BLaER1 treated with 17β-estradiol and CSF1 and Interleukin-3, amounts not matched to agents 10 nM and 100 nM (cell line): Measurements from ENCODE around the gene STX16.
A peak's percentile ranks its signal among the peaks of the same experiment; 100 is the strongest.

Experiments
- H3K27ac ChIP-seq, 11 experiments: shearing (Covaris generic); formaldehyde crosslinking; 2 replicates each; pipeline ENCODE4 v1.8.1; 2022
- H3K27me3 ChIP-seq, 11 experiments: shearing (Covaris generic); formaldehyde crosslinking; 2 replicates each; pipeline ENCODE4 v1.8.1; 2022
- H3K36me3 ChIP-seq, 11 experiments: shearing (Covaris generic); formaldehyde crosslinking; 2 replicates each; pipeline ENCODE4 v1.8.1; 2022
- H3K4me1 ChIP-seq, 10 experiments: shearing (Covaris generic); formaldehyde crosslinking; 2 replicates each; pipeline ENCODE4 v1.8.1; 2022
- H3K4me2 ChIP-seq, 11 experiments: shearing (Covaris generic); formaldehyde crosslinking; 2 replicates each; pipeline ENCODE4 v1.8.1; 2022
- H3K4me3 ChIP-seq, 10 experiments: shearing (Covaris generic); formaldehyde crosslinking; 2 replicates each; pipeline ENCODE4 v1.8.1; 2022
- H3K9ac ChIP-seq, 11 experiments: shearing (Covaris generic); formaldehyde crosslinking; 2 replicates each; pipeline ENCODE4 v1.8.1; 2022
- H3K9me3 ChIP-seq, 11 experiments: shearing (Covaris generic); formaldehyde crosslinking; replicated peaks in 1 of 11; 2 replicates each; pipeline ENCODE4 v1.8.1; 2022
- H4K20me1 ChIP-seq, 11 experiments: shearing (Covaris generic); formaldehyde crosslinking; 2 replicates each; pipeline ENCODE4 v1.8.1; 2022
- Cebpa-rat ChIP-seq, 11 experiments: shearing (Covaris generic); IDR thresholded peaks; 2 replicates each; pipeline ENCODE4 v1.8.1; 2022

The STX16 gene

DNA sequence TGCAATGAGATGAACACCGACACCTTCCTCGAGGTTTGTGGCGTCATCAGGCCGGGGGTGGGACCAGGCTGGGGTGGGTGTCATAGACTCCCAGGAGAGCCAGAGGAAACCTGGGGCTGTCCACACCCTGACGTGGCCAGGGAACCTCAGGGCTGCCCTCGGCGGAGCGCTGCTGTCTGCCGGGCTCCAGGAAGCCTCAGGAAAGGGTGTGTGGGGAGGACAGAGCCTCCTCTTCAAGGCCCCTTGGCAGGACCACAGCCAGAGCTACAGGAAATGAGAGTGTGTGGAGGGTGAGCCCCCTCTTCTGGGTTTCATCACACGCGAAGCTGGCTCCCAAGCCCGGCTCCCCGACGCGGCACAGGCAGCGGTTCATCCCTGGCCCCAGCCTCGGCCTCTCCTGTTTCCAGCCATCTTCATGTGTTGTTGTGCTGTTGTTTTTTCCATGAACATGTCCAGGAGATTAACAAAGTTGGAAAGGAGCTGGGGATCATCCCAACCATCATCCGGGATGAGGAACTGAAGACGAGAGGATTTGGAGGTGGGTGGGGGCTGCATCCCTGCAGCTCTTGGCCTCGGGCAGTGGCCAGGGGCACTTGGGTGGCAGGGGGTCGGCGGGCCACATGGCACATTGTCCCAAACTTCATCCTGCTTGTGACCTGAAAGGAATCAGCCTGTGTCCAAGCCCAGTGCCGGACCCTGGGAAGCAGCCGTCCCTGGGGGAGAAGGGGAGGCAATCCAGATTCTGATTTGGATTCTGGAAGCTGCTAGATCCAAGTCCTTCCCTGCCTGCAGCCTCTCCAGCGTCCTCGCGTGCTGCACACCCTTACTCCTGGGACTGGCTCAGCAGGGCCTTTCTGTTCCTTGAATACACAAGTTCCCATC is 47.9 kb downstream of the STX16 start:
- peaks cover 14 to 79% (median 49%) of the 10 kb centered on the region in 11 experiments; a peak in 20 of 22 replicates for H3K36me3 ChIP-seq
- H3K9ac ChIP-seq = no peak overlapping the region; a peak in 2 of 22 replicates
- H3K4me2 ChIP-seq = peak overlapping the region in 1 of 11 experiments; percentile 33; a peak in 2 of 22 replicates
- no peaks in the 10 kb centered on the region for H3K9me3 ChIP-seq
- H3K4me3 ChIP-seq = no peak overlapping the region
- H3K27me3 ChIP-seq = peaks cover 0 to 3% (median 0%) of the 10 kb centered on the region in 11 experiments; a peak in 4 of 22 replicates
- H3K4me1 ChIP-seq = peaks cover 24 to 70% (median 39%) of the 10 kb centered on the region in 10 experiments
- no peak for TF ChIP-seq Cebpa-rat (IDR thresholded peaks at IDR 0.05)
- no peak overlapping the region for H3K27ac ChIP-seq
- H4K20me1 ChIP-seq = peaks cover 0 to 55% (median 3%) of the 10 kb centered on the region in 11 experiments; a peak in 6 of 22 replicates

DNA sequence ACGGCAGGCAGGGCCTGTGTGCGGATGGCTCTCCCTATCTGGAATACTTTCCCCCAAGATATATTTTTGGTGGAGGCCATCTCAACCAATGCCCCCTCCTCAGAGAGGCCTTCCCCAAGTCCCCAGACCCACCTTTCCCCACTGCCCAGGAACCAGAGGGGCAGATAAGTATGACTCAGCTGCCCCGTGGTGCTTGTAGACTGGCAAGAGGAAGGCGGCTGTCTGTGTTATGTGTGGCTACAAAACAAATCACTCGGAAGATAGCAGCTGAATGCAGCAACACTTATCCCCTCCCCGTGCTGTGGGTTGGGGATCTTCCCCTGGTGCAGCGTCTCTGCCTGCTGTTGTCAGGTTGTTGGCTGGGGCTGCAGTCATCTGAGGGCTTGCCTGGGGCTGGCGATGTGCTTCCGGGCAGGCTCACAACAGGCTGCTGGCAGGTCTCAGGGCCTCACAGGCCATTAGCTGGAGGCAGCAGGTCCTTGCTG is 48.6 kb downstream of the STX16 start:
- Histone ChIP-seq H3K9me3 (no peaks in the 10 kb centered on the region), H3K27ac (no peak overlapping the region), H3K9ac (no peak overlapping the region; a peak in 2 of 22 replicates), H3K4me3 (no peak overlapping the region), H3K36me3 (peaks cover 14 to 84% (median 52%) of the 10 kb centered on the region in 11 experiments; a peak in 21 of 22 replicates), H3K4me2 (peak overlapping the region in 2 of 11 experiments; percentile 11 to 33; a peak in 2 of 22 replicates), H4K20me1 (peaks cover 0 to 56% (median 4%) of the 10 kb centered on the region in 11 experiments; a peak in 6 of 22 replicates), H3K4me1 (peaks cover 17 to 64% (median 37%) of the 10 kb centered on the region in 10 experiments), H3K27me3 (no peaks in the 10 kb centered on the region)
- TF ChIP-seq Cebpa-rat (IDR thresholded peaks at IDR 0.05) = no peak

DNA sequence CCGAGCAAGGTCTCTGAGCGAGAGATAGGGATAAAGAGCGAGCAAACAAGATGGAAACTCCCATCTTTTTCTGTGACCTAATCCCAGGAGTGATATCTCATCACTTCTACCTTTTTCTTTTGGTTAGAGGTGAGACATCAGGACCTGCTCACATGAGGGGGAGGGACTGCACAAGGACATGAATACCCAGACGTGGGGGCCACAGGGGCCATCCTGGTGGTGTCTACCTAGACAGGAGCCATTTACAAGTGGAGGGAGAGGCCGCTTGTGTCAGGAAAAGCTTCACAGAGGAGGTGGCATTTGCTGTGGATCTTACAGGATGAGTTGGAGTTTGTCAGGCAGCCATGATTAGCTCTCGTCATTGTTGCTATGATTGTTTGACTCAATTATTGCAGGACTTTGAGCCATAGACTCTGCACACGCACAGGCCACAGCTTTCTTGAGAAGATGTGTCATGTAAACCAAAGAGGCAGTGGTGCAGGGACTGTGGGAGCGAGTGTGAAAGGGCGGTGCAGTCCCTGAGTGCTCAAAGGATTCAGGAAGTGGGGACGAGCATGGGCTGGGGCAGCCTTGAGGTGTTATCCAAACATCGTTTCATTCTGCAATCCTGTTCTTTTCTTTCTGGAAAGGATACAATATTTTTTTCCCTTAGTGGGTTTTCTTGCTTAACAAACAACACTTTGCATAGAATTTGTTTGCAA is 49.2 kb downstream of the STX16 start:
- no peak overlapping the region for H3K27ac ChIP-seq

DNA sequence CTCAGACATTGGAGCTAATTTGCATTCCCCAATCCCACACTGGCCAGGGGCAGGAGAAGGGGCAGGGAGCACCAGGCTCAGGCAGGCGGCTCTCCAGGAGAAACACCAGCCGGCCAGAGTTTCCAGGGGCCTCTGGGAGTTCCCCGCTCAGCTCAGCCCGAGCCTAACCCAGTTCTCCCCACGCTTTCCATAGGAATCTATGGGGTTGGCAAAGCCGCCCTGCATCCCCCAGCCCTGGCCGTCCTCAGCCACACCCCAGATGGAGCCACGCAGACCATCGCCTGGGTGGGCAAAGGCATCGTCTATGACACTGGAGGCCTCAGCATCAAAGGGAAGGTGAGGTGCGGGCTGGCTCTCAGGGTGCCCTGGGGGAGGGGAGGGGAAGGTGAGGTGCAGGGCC is 49.7 kb downstream of the STX16 start:
- Histone ChIP-seq H3K9me3 (no peaks in the 10 kb centered on the region), H4K20me1 (peaks cover 0 to 54% (median 4%) of the 10 kb centered on the region in 11 experiments; a peak in 6 of 22 replicates), H3K36me3 (peaks cover 14 to 86% (median 52%) of the 10 kb centered on the region in 11 experiments; a peak in 21 of 22 replicates), H3K27ac (no peak overlapping the region), H3K4me2 (0 out of 22 replicates have a peak overlapping the region, but pooled peaks of 1 of the 11 experiments have one; percentile 11), H3K27me3 (no peaks in the 10 kb centered on the region), H3K4me3 (no peak overlapping the region), H3K4me1 (peaks cover 14 to 54% (median 36%) of the 10 kb centered on the region in 10 experiments; a peak in 18 of 20 replicates), H3K9ac (0 out of 22 replicates have a peak overlapping the region, but pooled peaks of 1 of the 11 experiments have one; percentile 7)
- no peak for TF ChIP-seq Cebpa-rat (IDR thresholded peaks at IDR 0.05)

More for the DNA sequence above, 49.2 kb downstream of the STX16 start:
- TF ChIP-seq Cebpa-rat (IDR thresholded peaks at IDR 0.05) = no peak
- Histone ChIP-seq H3K4me2 (peak overlapping the region in 2 of 11 experiments; percentile 11 to 33; a peak in 2 of 22 replicates), H3K27me3 (no peaks in the 10 kb centered on the region), H3K9ac (0 out of 22 replicates have a peak overlapping the region, but pooled peaks of 1 of the 11 experiments have one; percentile 7), H3K9me3 (no peaks in the 10 kb centered on the region), H3K4me1 (peaks cover 14 to 60% (median 37%) of the 10 kb centered on the region in 10 experiments; a peak in 18 of 20 replicates), H3K36me3 (peaks cover 14 to 86% (median 52%) of the 10 kb centered on the region in 11 experiments; a peak in 21 of 22 replicates), H3K4me3 (no peak overlapping the region), H4K20me1 (peaks cover 0 to 56% (median 4%) of the 10 kb centered on the region in 11 experiments; a peak in 6 of 22 replicates)

DNA sequence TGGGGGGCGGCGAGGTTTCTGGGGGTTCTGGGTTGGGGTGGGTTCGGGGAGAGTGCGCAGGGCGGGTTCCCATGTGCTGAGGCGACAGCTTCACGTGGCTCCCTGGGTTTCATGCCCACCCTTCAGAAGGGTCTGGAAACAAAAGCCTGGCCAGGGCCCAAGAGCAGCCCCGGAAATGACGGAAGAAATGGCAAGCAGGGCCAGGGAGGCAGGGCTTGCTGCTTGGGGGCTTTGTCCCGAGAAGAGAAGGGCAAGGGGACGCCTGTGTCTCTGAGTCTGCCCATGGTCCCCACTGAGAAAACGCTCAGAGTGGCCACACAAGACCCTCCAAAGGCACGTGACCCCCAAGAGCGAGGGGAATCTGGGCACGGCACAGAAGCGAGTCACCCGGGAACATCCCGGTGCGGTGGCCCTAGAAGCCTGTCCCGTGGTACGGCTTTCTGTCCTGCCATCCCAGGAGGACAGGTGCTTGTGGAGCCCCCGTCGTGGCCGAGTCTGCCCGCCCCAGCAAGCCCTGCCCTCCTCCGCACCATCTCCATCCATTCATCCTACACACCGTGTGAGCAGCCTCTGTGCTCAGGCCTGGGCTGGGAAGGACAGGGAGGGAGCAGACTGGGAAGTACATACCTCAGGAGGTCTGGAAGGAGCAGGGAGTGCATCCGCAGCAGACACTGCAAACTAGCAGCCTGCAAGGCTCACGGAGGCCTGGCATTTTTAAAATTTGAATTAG is 50.5 kb downstream of the STX16 start:
- H3K4me2 ChIP-seq = no peak overlapping the region
- H4K20me1 ChIP-seq = peaks cover 0 to 55% (median 4%) of the 10 kb centered on the region in 11 experiments; a peak in 7 of 22 replicates
- H3K36me3 ChIP-seq = peaks cover 14 to 86% (median 51%) of the 10 kb centered on the region in 11 experiments; a peak in 21 of 22 replicates
- no peak overlapping the region for H3K9ac ChIP-seq
- peaks cover 13 to 47% (median 28%) of the 10 kb centered on the region in 10 experiments; a peak in 18 of 20 replicates for H3K4me1 ChIP-seq
- H3K9me3 ChIP-seq = no peaks in the 10 kb centered on the region
- H3K27ac ChIP-seq = no peak overlapping the region
- H3K4me3 ChIP-seq = no peak overlapping the region
- no peaks in the 10 kb centered on the region for H3K27me3 ChIP-seq
- no peak for TF ChIP-seq Cebpa-rat (IDR thresholded peaks at IDR 0.05)

DNA sequence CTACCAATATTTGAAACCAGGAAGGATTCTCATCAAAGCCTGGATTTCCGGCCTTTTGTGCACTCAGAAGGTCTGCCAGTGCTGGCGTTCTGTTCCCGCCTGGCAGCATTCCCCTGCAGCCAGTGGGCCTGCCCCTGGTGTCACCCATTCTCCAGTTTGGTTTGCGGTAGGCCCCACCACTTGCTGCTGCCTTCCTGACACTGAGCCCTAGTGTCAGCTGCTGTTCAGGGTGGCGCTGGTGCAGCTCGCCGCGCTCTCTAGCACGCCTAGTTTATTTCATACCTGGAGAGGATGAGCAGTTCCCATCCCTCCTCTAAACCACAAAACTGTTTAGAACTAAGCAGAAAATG is 51.1 kb downstream of the STX16 start:
- peaks cover 14 to 82% (median 45%) of the 10 kb centered on the region in 11 experiments; a peak in 21 of 22 replicates for H3K36me3 ChIP-seq
- H3K27ac ChIP-seq = no peak overlapping the region

DNA sequence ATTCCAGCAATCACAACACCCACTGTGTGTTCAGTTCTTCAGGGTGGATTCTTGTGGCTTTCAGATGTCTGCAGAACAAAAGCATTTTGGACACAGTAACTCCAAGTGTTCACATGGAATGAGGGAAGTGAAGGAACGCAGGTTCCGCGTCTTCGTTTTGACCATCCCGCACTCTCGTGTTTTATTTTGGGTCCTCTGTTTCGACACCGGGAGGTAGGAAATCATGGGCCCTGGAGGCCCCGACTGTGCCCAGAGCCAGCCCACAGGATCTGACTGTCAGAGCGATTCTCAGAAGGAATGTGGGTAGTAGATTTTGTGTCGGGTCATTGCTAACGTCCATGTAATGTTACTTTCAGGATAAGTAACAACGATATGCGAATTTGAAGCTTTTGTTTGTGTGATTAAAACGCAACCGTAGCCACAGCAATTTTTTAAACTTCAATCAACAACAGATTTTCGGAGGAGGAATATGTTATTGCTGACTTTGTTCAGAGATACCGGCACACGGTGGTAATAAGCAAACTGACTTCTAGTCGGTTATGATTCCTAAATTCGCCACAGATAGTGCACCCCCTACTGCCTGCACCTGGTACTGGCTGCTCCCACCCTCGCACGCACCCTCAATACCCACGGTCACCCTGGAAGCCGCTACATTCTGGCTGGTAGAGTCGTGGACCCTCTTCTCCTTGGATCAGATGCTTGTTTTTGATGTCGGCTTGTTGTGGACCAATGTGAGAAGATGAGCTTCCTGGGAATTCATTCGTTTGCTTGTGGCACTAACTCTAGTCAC is 52.0 kb downstream of the STX16 start:
- H3K27me3 ChIP-seq = no peaks in the 10 kb centered on the region
- H3K4me1 ChIP-seq = peaks cover 12 to 37% (median 19%) of the 10 kb centered on the region in 10 experiments; a peak in 18 of 20 replicates
- peak overlapping the region in 9 of 11 experiments; percentile 31 to 88 (median 69); a peak in 16 of 22 replicates for H3K4me2 ChIP-seq
- no peak overlapping the region for H3K27ac ChIP-seq
- no peak overlapping the region for H3K9ac ChIP-seq
- H3K9me3 ChIP-seq = no peaks in the 10 kb centered on the region
- peaks cover 0 to 46% (median 4%) of the 10 kb centered on the region in 11 experiments; a peak in 7 of 22 replicates for H4K20me1 ChIP-seq
- TF ChIP-seq Cebpa-rat (IDR thresholded peaks at IDR 0.05) = no peak
- H3K36me3 ChIP-seq = peaks cover 14 to 74% (median 44%) of the 10 kb centered on the region in 11 experiments; a peak in 19 of 22 replicates
- H3K4me3 ChIP-seq = no peak overlapping the region

More for the DNA sequence above, 51.1 kb downstream of the STX16 start:
- Histone ChIP-seq H3K27me3 (no peaks in the 10 kb centered on the region), H4K20me1 (peaks cover 0 to 53% (median 4%) of the 10 kb centered on the region in 11 experiments; a peak in 7 of 22 replicates), H3K9me3 (no peaks in the 10 kb centered on the region), H3K4me1 (peaks cover 12 to 44% (median 23%) of the 10 kb centered on the region in 10 experiments; a peak in 18 of 20 replicates), H3K4me2 (no peak overlapping the region), H3K4me3 (no peak overlapping the region), H3K9ac (no peak overlapping the region)
- no peak for TF ChIP-seq Cebpa-rat (IDR thresholded peaks at IDR 0.05)
